GM21619 (cell line): ENCODE measurements around the gene TARS1.
"Not testable (repeated sequence)": the region's sequence is repeated elsewhere in the genome, so short reads cannot be mapped to it uniquely, and the experiment has no call there.

Experiments used
- ATAC-seq: cut with Tn5 transposase; IDR thresholded peaks from one replicate; pipeline ENCODE4 v1.9.1; 2021; ENCODE audit not compliant: unreplicated experiment

Gene TARS1

GRCh38 chr5:33482335-33482734 lies 41.6 kb downstream of the TARS1 start:
- ATAC-seq = no peak

- ATAC-seq = no peak
Observed at GRCh38 chr5:33487236-33487635, 46.5 kb downstream of the TARS1 start.

GRCh38 chr5:33488558-33489355 lies 48.0 kb downstream of the TARS1 start:
- no peak for ATAC-seq

- no peak for ATAC-seq
Observed at GRCh38 chr5:33489481-33490067, 48.8 kb downstream of the TARS1 start.

- ATAC-seq = no peak
Observed at GRCh38 chr5:33490071-33490665, 49.4 kb downstream of the TARS1 start.

GRCh38 chr5:33491941-33492340 lies 51.2 kb downstream of the TARS1 start:
- ATAC-seq = no peak

- no peak for ATAC-seq
Observed at GRCh38 chr5:33494466-33494865, 53.7 kb downstream of the TARS1 start.

- ATAC-seq = no peak
Observed at GRCh38 chr5:33501260-33501659, 60.5 kb downstream of the TARS1 start.

- ATAC-seq = no peak
Observed at GRCh38 chr5:33501899-33502298, 61.1 kb downstream of the TARS1 start.

- no peak for ATAC-seq
Observed at GRCh38 chr5:33504570-33504969, 63.8 kb downstream of the TARS1 start.

GRCh38 chr5:33507426-33507825 lies 66.7 kb downstream of the TARS1 start:
- no peak for ATAC-seq

- no peak for ATAC-seq
Observed at GRCh38 chr5:33509036-33509435, 68.3 kb downstream of the TARS1 start.

- ATAC-seq = no peak
Observed at GRCh38 chr5:33513462-33514185, 72.9 kb downstream of the TARS1 start.

- not testable (repeated sequence) for ATAC-seq
Observed at GRCh38 chr5:33515366-33515765, 74.6 kb downstream of the TARS1 start.

GRCh38 chr5:33516421-33516820 lies 75.7 kb downstream of the TARS1 start:
- no peak for ATAC-seq
